Measurements from ENCODE around the gene SLC9A4. TPM values are rescaled to one million over a fixed set of nuclear protein-coding genes. Genes with fewer than 3 reads are reported as not detected.

Gene SLC9A4
- total RNA-seq, 4 donors from 2014 or later: 0.40 to 0.76 (median 0.47) TPM

GRCh38 chr2:102427249-102427648 is 45.8 kb upstream of the SLC9A4 start:
- H3K4me3 ChIP-seq: no peak overlapping the region
- intact Hi-C loops (cut with DNase I): no loop called here
- no peaks in the 10 kb centered on the region for H3K9me3 ChIP-seq
- no peak for DNase-seq
- TF ChIP-seq CTCF (IDR thresholded peaks at IDR 0.05) (no peak), POLR2A (IDR thresholded peaks at IDR 0.05) (no peak)
- H3K36me3 ChIP-seq: no peaks in the 10 kb centered on the region
- no peaks in the 10 kb centered on the region for H3K27me3 ChIP-seq
- 28 to 95% methylated on average over 1 of the region's 1 CpG for WGBS, 2 donors
- H3K4me1 ChIP-seq: no peaks in the 10 kb centered on the region
- H3K27ac ChIP-seq: no peak overlapping the region

- 67 to 73% methylated on average over 2 of the region's 2 CpGs for WGBS, 2 donors
- TF ChIP-seq POLR2A (IDR thresholded peaks at IDR 0.05): no peak
- TF ChIP-seq CTCF (IDR thresholded peaks at IDR 0.05): no peak
- Histone ChIP-seq H3K9me3 (no peaks in the 10 kb centered on the region), H3K4me3 (no peak overlapping the region), H3K27me3 (no peaks in the 10 kb centered on the region), H3K27ac (no peak overlapping the region), H3K36me3 (no peaks in the 10 kb centered on the region), H3K4me1 (no peaks in the 10 kb centered on the region)
- DNase-seq: no peak
- intact Hi-C loops (cut with DNase I): no loop called here
These were observed 44.5 kb upstream of the SLC9A4 start for GRCh38 chr2:102428573-102428972.

- intact Hi-C loops (cut with DNase I): no loop called here
- Histone ChIP-seq H3K9me3 (no peaks in the 10 kb centered on the region), H3K36me3 (no peaks in the 10 kb centered on the region), H3K4me3 (no peak overlapping the region), H3K27me3 (no peaks in the 10 kb centered on the region), H3K27ac (no peak overlapping the region), H3K4me1 (no peaks in the 10 kb centered on the region)
- TF ChIP-seq POLR2A (IDR thresholded peaks at IDR 0.05) (no peak), CTCF (IDR thresholded peaks at IDR 0.05) (no peak)
- DNase-seq: no peak
- WGBS, 2 donors: 63 to 100% methylated on average over 1 to 2 of the region's 2 CpGs
These were observed 40.6 kb upstream of the SLC9A4 start for GRCh38 chr2:102432386-102432785.

- H3K9me3 ChIP-seq: no peaks in the 10 kb centered on the region
- no peak for DNase-seq
- no peaks in the 10 kb centered on the region for H3K27me3 ChIP-seq
- no peak overlapping the region for H3K4me3 ChIP-seq
- intact Hi-C loops (cut with DNase I): no loop called here
- H3K27ac ChIP-seq: no peak overlapping the region
- WGBS, 2 donors: 82 to 85% methylated on average over 4 of the region's 4 CpGs
- TF ChIP-seq CTCF (IDR thresholded peaks at IDR 0.05): no peak
- no peak for TF ChIP-seq POLR2A (IDR thresholded peaks at IDR 0.05)
- H3K36me3 ChIP-seq: no peaks in the 10 kb centered on the region
- H3K4me1 ChIP-seq: no peaks in the 10 kb centered on the region
These were observed 38.9 kb upstream of the SLC9A4 start for GRCh38 chr2:102433973-102434654.

GRCh38 chr2:102434655-102435381 is 38.2 kb upstream of the SLC9A4 start:
- no peak for DNase-seq
- H3K9me3 ChIP-seq: no peaks in the 10 kb centered on the region
- no peaks in the 10 kb centered on the region for H3K36me3 ChIP-seq
- intact Hi-C loops (cut with DNase I): no loop called here
- TF ChIP-seq POLR2A (IDR thresholded peaks at IDR 0.05) (no peak), CTCF (IDR thresholded peaks at IDR 0.05) (no peak)
- no peak overlapping the region for H3K27ac ChIP-seq
- H3K4me1 ChIP-seq: no peaks in the 10 kb centered on the region
- no peaks in the 10 kb centered on the region for H3K27me3 ChIP-seq
- H3K4me3 ChIP-seq: no peak overlapping the region
- WGBS, 2 donors: 82 to 90% methylated on average over 2 of the region's 2 CpGs

Data from esophagus squamous epithelium (tissue), 5 donors.